COR-L47 (cell line): Measurements from ENCODE around the gene RACK1.

ENCODE experiments used
- DNase-seq: peaks from one replicate; lab custom pipeline; 2025; lab: John Stamatoyannopoulos, UW

The RACK1 gene

GRCh38 chr5:181194489-181195248 is 49.0 kb downstream of the RACK1 start:
- no peak for DNase-seq

- DNase-seq = no peak
Measured at GRCh38 chr5:181193656-181194055, 50.0 kb downstream of the RACK1 start.

- DNase-seq = no peak
Measured at GRCh38 chr5:181192337-181193046, 51.2 kb downstream of the RACK1 start.

GRCh38 chr5:181191526-181192336 is 52.0 kb downstream of the RACK1 start:
- no peak for DNase-seq

- no peak for DNase-seq
Measured at GRCh38 chr5:181190711-181191525, 52.8 kb downstream of the RACK1 start.

GRCh38 chr5:181189962-181190710 is 53.6 kb downstream of the RACK1 start:
- DNase-seq = no peak

- no peak for DNase-seq
Measured at GRCh38 chr5:181189363-181189961, 54.2 kb downstream of the RACK1 start.

GRCh38 chr5:181188700-181189362 is 54.9 kb downstream of the RACK1 start:
- no peak for DNase-seq

- DNase-seq = no peak
Measured at GRCh38 chr5:181187500-181188213, 56.0 kb downstream of the RACK1 start.

- no peak for DNase-seq
Measured at GRCh38 chr5:181186986-181187499, 56.7 kb downstream of the RACK1 start.
